T-helper 1 cell (primary cell): ENCODE data around the gene CENPV.

ENCODE experiments used
- DNase-seq, 5 donors: peaks; one replicate each; pipeline ENCODE4 v3.0.0-alpha.2; 2012 to 2020

The CENPV gene

DNA sequence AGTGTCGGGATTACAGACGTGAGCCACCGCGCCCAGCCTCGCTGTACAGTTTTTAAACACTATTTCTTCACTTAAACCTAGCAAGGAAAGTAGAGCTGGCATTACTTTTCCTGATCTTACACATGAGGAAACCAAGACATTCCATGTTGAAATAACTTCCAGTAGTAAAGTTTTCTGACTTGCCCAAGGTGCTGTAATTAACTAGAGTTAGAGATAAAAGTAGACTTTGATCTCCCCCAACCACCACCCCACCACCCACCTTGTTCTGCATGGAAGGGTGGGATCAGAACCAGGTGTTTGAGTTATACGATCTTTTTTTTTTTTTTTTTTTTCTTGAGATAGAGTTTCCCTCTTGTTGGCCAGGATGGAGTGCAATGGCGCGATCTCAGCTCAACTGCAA is 47.1 kb downstream of the CENPV start:
- DNase-seq, result no peak

DNA sequence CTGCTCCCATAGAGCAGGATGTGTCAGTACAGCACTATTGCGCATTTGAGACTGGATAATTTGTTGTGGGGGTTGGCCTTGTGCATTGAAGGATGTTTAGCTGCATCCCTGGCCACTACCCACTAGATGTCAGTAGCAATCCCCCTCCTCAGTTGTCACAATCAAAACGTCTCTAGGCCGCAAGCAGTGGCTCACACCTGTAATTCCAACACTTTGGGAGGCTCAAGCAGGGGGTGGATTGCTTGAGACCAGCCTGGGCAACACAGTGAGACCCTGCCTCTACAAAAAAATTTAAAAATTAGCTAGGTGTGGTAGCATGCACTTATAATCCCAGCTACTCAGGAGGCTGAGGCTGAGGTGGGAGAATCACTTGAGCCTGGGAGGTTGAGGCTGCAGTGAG is 48.4 kb downstream of the CENPV start:
- DNase-seq, result no peak

DNA sequence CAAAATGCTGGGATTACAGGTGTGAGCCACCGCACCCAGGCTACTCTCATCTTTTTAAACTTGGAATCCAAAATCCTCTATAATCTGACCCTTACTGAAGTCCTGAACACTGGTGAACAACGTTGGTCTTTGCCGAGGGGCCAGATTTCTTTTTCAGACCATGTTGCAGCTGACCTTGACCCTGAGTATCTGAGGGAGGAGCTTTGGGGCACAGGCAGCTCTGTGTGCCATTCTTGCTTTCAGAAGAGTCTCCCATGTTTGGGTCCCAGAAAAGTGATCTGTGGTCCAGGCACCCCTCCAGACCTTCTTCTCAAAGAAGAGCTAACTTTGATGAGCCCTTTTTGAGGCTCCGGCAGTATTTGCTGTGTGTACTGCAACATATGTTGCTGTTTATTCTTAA is 50.4 kb downstream of the CENPV start:
- no peak for DNase-seq

DNA sequence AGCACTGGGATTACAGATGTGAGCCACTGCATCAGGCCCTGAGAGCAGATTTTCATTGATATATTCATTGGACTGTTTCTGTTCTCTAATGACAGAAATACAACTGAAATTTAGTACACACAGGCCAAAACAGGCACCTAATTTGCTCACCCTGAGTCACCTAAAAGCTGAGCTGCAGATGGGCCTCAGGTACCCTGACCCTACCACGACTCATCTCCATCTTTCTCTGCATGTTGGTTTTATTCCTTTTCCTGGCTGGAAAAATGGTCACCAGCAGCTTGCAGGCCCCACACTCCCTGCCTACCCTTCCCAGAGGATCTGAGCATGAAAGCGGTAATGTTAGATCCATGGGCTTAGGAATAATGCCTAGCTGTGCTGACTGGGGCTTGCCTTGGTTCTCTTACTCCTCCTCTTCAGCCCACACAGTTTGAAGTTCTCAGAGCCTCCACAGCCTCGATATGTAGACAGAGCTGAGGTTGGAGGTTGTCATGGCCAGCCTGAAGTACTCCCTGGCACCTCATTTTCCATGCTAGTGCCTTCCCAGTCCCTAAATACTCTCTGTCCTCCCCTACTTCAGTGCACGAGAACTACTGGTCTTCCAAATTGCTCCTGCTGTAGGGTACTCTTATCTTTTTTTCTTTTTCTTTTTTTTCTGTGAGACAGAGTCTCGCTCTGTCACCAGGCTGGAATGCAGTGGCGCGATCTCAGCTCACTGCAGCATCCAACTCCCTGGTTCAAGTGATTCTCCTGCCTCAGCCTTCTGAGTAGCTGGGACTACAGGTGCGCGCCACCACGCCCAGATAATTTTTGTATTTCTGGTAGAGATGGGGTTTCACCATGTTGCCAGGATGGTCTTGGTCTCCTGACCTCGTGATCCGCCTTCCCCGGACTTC is 51.1 kb downstream of the CENPV start:
- DNase-seq, result no peak

DNA sequence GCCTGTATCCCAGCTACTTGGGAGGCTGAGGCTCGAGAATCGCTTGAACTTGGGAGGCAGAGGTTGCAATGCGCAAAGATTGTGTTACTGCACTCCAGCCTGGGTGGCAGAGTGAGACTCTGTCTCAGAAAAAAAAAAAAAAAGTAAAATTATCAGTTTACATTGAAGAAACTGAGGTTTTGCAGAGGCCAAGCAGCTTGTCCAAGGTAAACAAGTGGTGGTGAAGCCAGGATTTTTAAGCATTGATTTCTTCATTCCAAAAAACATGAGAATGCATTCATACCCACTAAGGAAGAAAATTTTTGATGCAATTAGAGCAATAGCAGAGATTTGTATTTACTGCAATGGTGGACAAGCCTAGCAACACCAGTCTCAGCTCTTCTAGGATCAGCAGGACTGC is 52.7 kb downstream of the CENPV start:
- no peak for DNase-seq

DNA sequence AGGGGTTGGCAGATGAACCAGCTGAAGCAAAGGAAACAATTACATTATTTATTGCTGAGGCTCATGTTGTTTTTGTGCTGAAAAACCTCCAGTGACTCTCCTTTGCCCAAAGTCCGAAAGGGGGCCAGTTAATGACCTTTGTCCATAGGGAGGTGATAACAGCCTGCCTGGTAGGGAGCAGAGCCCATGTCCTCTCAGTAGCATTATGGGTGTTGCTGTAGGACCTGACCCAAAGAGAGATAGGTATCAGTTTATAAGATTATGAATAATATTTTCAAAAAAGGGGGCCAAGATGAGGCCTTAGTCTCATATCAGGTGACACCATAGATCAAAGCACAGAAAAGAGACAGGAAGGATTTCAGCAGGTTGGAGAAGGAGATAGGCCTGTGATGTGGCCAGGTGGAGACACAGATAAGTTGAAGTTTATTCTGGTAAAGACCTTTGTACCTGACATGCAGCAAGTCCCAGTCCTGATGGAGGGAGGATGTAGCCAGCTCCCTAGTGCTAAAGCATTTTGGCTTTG is 55.1 kb downstream of the CENPV start:
- DNase-seq, result no peak

DNA sequence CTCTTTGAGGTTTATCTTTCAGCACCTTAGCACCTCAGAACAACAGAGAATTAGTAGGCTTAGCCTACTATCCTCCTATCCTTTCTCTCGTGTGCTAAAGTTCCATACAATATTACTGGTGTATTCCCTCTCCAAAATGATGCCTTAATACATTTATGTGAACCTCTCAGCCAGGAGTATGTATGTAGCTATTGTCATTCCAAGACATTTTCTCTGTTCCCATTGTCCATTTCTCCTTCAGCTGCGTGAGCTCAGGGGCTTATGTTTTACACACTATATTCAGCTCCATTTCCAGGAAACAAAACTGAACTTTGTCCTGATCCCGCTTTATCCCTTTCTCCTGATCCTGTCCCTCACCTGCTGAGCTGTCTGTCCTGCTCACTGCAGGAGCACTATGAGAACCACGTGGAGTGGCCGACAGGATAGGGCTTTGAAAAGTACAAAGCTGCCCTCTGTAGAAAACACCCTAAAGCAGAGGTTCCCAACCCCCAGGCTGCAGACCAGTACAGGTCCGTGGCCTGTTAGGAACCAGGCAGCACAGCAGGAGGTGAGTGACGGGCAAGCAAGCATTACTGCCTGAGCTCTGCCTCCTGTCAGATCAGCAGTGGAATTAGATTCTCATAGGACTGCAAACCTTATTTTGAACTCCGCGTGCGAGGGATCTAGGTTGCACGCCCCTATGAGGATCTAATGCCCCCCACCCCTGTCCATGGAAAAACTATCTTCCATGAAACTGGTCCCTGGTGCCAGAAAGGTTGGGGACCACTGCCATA is 55.7 kb downstream of the CENPV start:
- no peak for DNase-seq

DNA sequence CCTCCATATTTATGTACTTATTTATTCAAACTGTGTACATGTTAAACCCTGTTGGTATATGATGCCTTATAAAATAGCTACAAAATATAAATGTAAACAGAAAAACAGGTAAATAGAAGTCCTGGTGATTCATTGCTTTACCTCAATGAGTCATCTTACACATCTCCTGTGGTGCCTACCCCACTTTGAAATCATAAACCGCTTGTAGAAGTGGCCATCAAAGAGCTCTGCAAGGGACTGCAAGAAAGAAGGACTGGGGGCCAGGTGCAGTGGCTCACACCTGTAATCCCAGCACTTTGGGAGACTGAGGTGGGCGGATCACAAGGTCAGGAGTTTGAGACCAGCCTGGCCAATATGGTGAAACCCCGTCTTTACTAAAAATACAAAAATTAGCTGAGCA is 57.2 kb downstream of the CENPV start:
- DNase-seq, result peak in 1 of 5 donors; percentile 17

DNA sequence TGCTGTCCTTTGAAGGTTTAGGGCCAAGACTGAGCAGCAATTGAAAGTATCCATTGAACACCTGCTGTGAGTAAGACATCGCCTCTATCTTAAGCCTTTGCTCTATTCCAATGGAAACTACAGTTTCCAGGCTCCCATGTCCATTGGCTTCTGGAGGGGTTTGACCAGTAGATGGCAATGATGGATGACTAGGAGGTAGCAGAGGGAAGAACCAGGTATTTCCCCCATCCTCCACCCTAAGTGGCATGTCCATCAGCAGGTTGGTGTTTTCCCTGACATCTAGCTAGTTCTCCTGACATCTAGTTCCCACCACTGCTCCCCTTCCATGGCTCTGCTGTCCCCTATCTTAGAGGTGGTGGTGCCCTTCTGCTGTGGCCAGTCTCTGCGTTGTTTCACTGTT is 58.7 kb downstream of the CENPV start:
- no peak for DNase-seq

DNA sequence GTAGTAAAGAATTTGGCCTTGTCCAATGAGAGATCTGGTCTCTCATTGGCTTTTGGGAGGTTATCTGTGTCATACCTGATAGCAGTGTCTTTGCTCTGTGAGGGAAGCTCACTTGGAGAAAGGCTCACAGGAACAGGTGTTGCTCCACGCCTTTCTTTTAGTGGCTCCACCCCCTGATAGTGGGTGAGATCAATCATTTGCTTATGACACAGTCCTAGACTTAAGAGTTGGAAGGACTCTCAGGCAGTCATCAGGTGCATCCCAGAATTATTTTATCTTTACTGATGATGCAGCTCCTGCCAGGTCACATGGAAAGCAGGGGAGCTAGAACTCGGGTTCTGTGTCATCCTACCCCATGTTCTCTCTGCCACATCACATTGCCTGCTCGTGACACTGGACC is 59.3 kb downstream of the CENPV start:
- DNase-seq, result no peak
